Measurements from ENCODE around the gene EFNA3.

EFNA3 gene

GRCh38 chr1:155076371-155076770, 2.3 kb upstream of the EFNA3 start:
- in situ Hi-C loops (cut with HindIII; ENCODE audit: low pct_unique_long_range_greater_than_20kb, low sequenced_read_pairs) = no loop called here
- no peak for DNase-seq (ENCODE audit: low read depth in 1 of 2, low spot score in 1 of 2)
- TF ChIP-seq JUND (IDR thresholded peaks at IDR 0.05; ENCODE audit: low read depth) = no peak

GRCh38 chr1:155077346-155077745, 1.3 kb upstream of the EFNA3 start:
- TF ChIP-seq JUND (IDR thresholded peaks at IDR 0.05; ENCODE audit: low read depth) = no peak
- in situ Hi-C loops (cut with HindIII; ENCODE audit: low pct_unique_long_range_greater_than_20kb, low sequenced_read_pairs) = no loop called here
- peak; percentile 33 to 63 for DNase-seq (ENCODE audit: low read depth in 1 of 2, low spot score in 1 of 2)

GRCh38 chr1:155077758-155078445, 735 bp upstream of the EFNA3 start:
- TF ChIP-seq JUND (IDR thresholded peaks at IDR 0.05; ENCODE audit: low read depth) = no peak
- peak; percentile 20 to 46 for DNase-seq (ENCODE audit: low read depth in 1 of 2, low spot score in 1 of 2)
- in situ Hi-C loops (cut with HindIII; ENCODE audit: low pct_unique_long_range_greater_than_20kb, low sequenced_read_pairs) = no loop called here

- no peak for TF ChIP-seq JUND (IDR thresholded peaks at IDR 0.05; ENCODE audit: low read depth)
- in situ Hi-C loops (cut with HindIII; ENCODE audit: low pct_unique_long_range_greater_than_20kb, low sequenced_read_pairs) = no loop called here
- peak in 1 of 2 experiments; percentile 21 for DNase-seq (ENCODE audit: low read depth in 1 of 2, low spot score in 1 of 2)
These were observed 511 bp downstream of the EFNA3 start for GRCh38 chr1:155079210-155079486.

GRCh38 chr1:155079487-155080311, 1.1 kb downstream of the EFNA3 start:
- peak; percentile 31 to 54 for DNase-seq (ENCODE audit: low read depth in 1 of 2, low spot score in 1 of 2)
- in situ Hi-C loops (cut with HindIII; ENCODE audit: low pct_unique_long_range_greater_than_20kb, low sequenced_read_pairs) = no loop called here
- TF ChIP-seq JUND (IDR thresholded peaks at IDR 0.05; ENCODE audit: low read depth) = no peak

GRCh38 chr1:155080312-155081228, 1.9 kb downstream of the EFNA3 start:
- TF ChIP-seq JUND (IDR thresholded peaks at IDR 0.05; ENCODE audit: low read depth) = no peak
- DNase-seq (ENCODE audit: low read depth in 1 of 2, low spot score in 1 of 2) = peak; percentile 74 to 84
- in situ Hi-C loops (cut with HindIII; ENCODE audit: low pct_unique_long_range_greater_than_20kb, low sequenced_read_pairs) = no loop called here

GRCh38 chr1:155081472-155082300, 3.0 kb downstream of the EFNA3 start:
- DNase-seq (ENCODE audit: low read depth in 1 of 2, low spot score in 1 of 2) = peak; percentile 48 to 59
- in situ Hi-C loops (cut with HindIII; ENCODE audit: low pct_unique_long_range_greater_than_20kb, low sequenced_read_pairs) = no loop called here
- TF ChIP-seq JUND (IDR thresholded peaks at IDR 0.05; ENCODE audit: low read depth) = no peak

GRCh38 chr1:155082301-155083051, 3.8 kb downstream of the EFNA3 start:
- in situ Hi-C loops (cut with HindIII; ENCODE audit: low pct_unique_long_range_greater_than_20kb, low sequenced_read_pairs) = no loop called here
- DNase-seq (ENCODE audit: low read depth in 1 of 2, low spot score in 1 of 2) = peak; percentile 82 to 86

GRCh38 chr1:155083052-155083541, 4.5 kb downstream of the EFNA3 start:
- in situ Hi-C loops (cut with HindIII; ENCODE audit: low pct_unique_long_range_greater_than_20kb, low sequenced_read_pairs) = no loop called here
- no peak for TF ChIP-seq JUND (IDR thresholded peaks at IDR 0.05; ENCODE audit: low read depth)
- DNase-seq (ENCODE audit: low read depth in 1 of 2, low spot score in 1 of 2) = peak; percentile 73 to 92

More at GRCh38 chr1:155082301-155083051, 3.8 kb downstream of the EFNA3 start:
- no peak for TF ChIP-seq JUND (IDR thresholded peaks at IDR 0.05; ENCODE audit: low read depth)

- in situ Hi-C loops (cut with HindIII; ENCODE audit: low pct_unique_long_range_greater_than_20kb, low sequenced_read_pairs) = no loop called here
- DNase-seq (ENCODE audit: low read depth in 1 of 2, low spot score in 1 of 2) = peak; percentile 75 to 95
- no peak for TF ChIP-seq JUND (IDR thresholded peaks at IDR 0.05; ENCODE audit: low read depth)
These were observed 5.5 kb downstream of the EFNA3 start for GRCh38 chr1:155083865-155084721.
